ENCODE measurements around the gene IFIT1B. TPM values are rescaled to one million over a fixed set of nuclear protein-coding genes. Genes with fewer than 3 reads are reported as not detected.
"Not testable (repeated sequence)": the region's sequence is repeated elsewhere in the genome, so short reads cannot be mapped to it uniquely, and the experiment has no call there.

IFIT1B gene
- total and polyA plus RNA-seq, 10 of the 15 experiments (the other 5 are each of a cell fraction or from before 2014, with no cell fraction given), result 0.04 TPM; not detected in 9

DNA sequence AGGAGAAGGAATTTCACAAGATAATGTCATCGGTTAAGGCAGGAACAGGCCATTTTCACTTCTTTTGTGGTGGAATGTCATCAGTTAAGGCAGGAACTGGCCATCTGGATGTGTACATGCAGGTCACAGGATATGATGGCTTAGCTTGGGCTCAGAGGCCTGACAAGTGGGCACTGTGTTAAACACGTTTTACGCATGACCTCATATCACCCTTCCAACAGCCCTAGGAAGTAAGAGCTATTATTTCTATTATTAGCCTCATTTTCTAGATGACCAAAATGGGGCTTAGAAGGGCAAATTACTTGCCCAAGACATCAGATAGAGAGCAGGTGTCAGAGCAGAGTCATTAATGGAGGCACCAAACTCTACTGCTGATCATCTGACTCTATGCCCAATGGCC, 47.8 kb upstream of the IFIT1B start:
- 0 out of 2 replicates have a peak, but pooled peaks have one; percentile 31 for TF ChIP-seq NR2F1 (conservative IDR thresholded peaks at IDR 0.05)
- peak in 1 of 2 experiments; percentile 42; a peak in 2 of 4 replicates for TF ChIP-seq BHLHE40 (IDR thresholded peaks at IDR 0.05; ENCODE audit: borderline replicate concordance in 1 of 2, low read depth in 2 of 2, low read length in 1 of 2)
- 55% methylated on average over 3 of the region's 3 CpGs for WGBS (ENCODE audit: insufficient coverage, insufficient replicate concordance, low lambda C conversion rate, missing lambda C conversion rate)
- ATAC-seq; FAIRE-seq; H2AFZ ChIP-seq (ENCODE audit: control insufficient read depth, low read depth, low read length); H3K36me3 ChIP-seq (ENCODE audit: control insufficient read depth in 2 of 2, insufficient read depth in 2 of 2, low read length in 1 of 2); H3K27me3 ChIP-seq (replicated peaks in 1 of 2; ENCODE audit: control insufficient read depth in 2 of 2, insufficient read depth in 2 of 2, low read length in 1 of 2); intact Hi-C loops (cut with micrococcal nuclease; ENCODE audit: unreplicated experiment); BruUV-seq (replicated peaks); DNase-seq (ENCODE audit: low read depth, low spot score); in situ Hi-C loops (cut with MboI); H3K9me3 ChIP-seq (replicated peaks; ENCODE audit: control insufficient read depth, insufficient read depth, low read length); H4K20me1 ChIP-seq (ENCODE audit: control insufficient read depth, insufficient read depth): not testable (repeated sequence)
- peak overlapping the region; percentile 53; the same call in 1 of the 2 replicates for H3K9ac ChIP-seq (ENCODE audit: control insufficient read depth, insufficient read depth, low read length)
- RAD21 ChIA-PET (ENCODE audit: unreplicated experiment), result interaction anchor here (1.1 to 1.3 kb wide), 3 partner anchors 27 to 68 kb away, joined by 3 read pairs; no protein-coding TSS in a partner anchor
- peak overlapping the region; percentile 77 for H3K4me2 ChIP-seq (ENCODE audit: control insufficient read depth, insufficient read depth)
- POLR2A ChIA-PET, result interaction anchor here (1.0 to 1.2 kb wide), 3 partner anchors 38 to 91 kb away, joined by 3 to 5 read pairs (median 3); no protein-coding TSS in a partner anchor
- peaks cover 22% of the 10 kb centered on the region for H3K4me1 ChIP-seq (ENCODE audit: control insufficient read depth, insufficient read depth, low read length)
- H3K27ac ChIP-seq (ENCODE audit: control insufficient read depth, insufficient read depth), result peak overlapping the region; percentile 89
- SMC1A ChIA-PET (ENCODE audit: uncharacterized antibody, unreplicated experiment), result interaction anchor here (1.0 to 4.6 kb wide), 3 partner anchors 26 to 62 kb away, joined by 3 to 40 read pairs (median 3); partner anchors contain the start of genes IFIT1 and IFIT2
- peak overlapping the region; percentile 30; the same call in 1 of the 2 replicates for H3K4me3 ChIP-seq
- CTCF ChIA-PET, result interaction anchor here (1.1 kb wide), 1 partner anchor 28 kb away, joined by 4 read pairs; the partner anchor contains the start of gene IFIT2
- peaks cover 51% of the 10 kb centered on the region for H3K79me2 ChIP-seq (ENCODE audit: control insufficient read depth, insufficient read depth, low read length)

DNA sequence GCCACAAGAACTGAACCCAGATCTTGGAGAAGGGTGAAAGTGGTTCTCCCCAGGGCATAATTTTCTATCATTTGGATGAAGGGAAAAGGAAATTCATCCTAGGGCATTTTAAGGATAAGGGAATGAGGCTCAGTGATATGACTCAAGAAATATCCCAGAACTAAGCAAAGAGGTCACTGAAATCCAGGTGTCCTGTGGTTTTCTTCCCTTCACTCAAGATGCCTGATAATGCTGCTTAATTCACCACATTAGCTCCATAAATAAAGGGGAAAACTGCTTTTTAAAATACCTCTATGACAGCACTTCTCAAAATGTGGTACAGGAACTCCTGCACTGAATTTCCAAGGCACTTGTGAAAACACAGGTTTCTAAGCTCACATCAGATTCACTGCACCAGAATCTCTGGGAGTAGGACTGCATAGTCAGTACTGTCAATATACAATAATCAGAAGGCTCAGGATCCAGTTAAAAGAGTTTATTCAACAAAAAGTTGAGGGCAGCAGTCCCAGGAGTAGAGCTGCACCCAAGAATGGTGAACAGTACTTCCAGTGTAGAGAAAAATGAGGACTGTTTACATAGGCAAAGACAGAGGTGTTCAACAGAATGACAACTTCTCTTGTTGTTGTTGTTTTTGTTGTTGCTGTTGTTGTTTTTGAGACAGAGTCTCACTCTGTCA, 47.2 kb upstream of the IFIT1B start:
- peak overlapping the region; percentile 53; the same call in 1 of the 2 replicates for H3K9ac ChIP-seq (ENCODE audit: control insufficient read depth, insufficient read depth, low read length)
- no peaks in the 10 kb centered on the region for H4K20me1 ChIP-seq (ENCODE audit: control insufficient read depth, insufficient read depth)
- ChIA-PET RAD21 (ENCODE audit: unreplicated experiment) (interaction anchor here (0.7 to 1.3 kb wide), 3 partner anchors 27 to 79 kb away, joined by 3 read pairs; partner anchors contain the start of gene LIPA), CTCF (interaction anchor here (1.1 to 2.7 kb wide), 2 partner anchors 28 to 62 kb away, joined by 4 to 13 read pairs; partner anchors contain the start of genes IFIT1 and IFIT2), POLR2A (interaction anchor here (1.0 to 1.2 kb wide), 3 partner anchors 37 to 91 kb away, joined by 3 to 5 read pairs (median 3); no protein-coding TSS in a partner anchor), SMC1A (ENCODE audit: uncharacterized antibody, unreplicated experiment) (interaction anchor here (0.7 to 4.6 kb wide), 6 partner anchors 27 to 253 kb away, joined by 3 to 40 read pairs (median 3); partner anchors contain the start of genes IFIT1 and IFIT2)
- ATAC-seq (no peak), FAIRE-seq (no peak), DNase-seq (ENCODE audit: low read depth, low spot score) (no peak)
- H3K27me3 ChIP-seq (replicated peaks in 1 of 2; ENCODE audit: control insufficient read depth in 2 of 2, insufficient read depth in 2 of 2, low read length in 1 of 2), result no peaks in the 10 kb centered on the region
- H3K36me3 ChIP-seq (ENCODE audit: control insufficient read depth in 2 of 2, insufficient read depth in 2 of 2, low read length in 1 of 2), result no peaks in the 10 kb centered on the region
- intact Hi-C loops (cut with micrococcal nuclease; ENCODE audit: unreplicated experiment), result no loop called here
- no peak overlapping the region for H2AFZ ChIP-seq (ENCODE audit: control insufficient read depth, low read depth, low read length)
- in situ Hi-C loops (cut with MboI), result no loop called here
- TF ChIP-seq TCF12 (IDR thresholded peaks at IDR 0.05; ENCODE audit: low read depth, low read length) (no peak), HDAC2 (IDR thresholded peaks at IDR 0.05) (no peak), ZNF217 (IDR thresholded peaks at IDR 0.05) (no peak), JUNB (IDR thresholded peaks at IDR 0.05) (no peak)
- TF ChIP-seq, protein P1, sequence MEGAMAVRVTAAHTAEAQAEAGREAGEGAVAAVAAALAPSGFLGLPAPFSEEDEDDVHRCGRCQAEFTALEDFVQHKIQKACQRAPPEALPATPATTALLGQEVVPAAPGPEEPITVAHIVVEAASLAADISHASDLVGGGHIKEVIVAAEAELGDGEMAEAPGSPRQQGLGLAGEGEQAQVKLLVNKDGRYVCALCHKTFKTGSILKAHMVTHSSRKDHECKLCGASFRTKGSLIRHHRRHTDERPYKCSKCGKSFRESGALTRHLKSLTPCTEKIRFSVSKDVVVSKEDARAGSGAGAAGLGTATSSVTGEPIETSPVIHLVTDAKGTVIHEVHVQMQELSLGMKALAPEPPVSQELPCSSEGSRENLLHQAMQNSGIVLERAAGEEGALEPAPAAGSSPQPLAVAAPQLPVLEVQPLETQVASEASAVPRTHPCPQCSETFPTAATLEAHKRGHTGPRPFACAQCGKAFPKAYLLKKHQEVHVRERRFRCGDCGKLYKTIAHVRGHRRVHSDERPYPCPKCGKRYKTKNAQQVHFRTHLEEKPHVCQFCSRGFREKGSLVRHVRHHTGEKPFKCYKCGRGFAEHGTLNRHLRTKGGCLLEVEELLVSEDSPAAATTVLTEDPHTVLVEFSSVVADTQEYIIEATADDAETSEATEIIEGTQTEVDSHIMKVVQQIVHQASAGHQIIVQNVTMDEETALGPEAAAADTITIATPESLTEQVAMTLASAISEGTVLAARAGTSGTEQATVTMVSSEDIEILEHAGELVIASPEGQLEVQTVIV (IDR thresholded peaks at IDR 0.05; ENCODE audit: borderline replicate concordance, partially characterized antibody), result no peak
- H3K9me3 ChIP-seq (replicated peaks; ENCODE audit: control insufficient read depth, insufficient read depth, low read length), result no peaks in the 10 kb centered on the region
- no TSS peak for BruUV-seq (replicated peaks)
- peaks cover 58% of the 10 kb centered on the region for H3K79me2 ChIP-seq (ENCODE audit: control insufficient read depth, insufficient read depth, low read length)
- H3K4me2 ChIP-seq (ENCODE audit: control insufficient read depth, insufficient read depth), result peak overlapping the region; percentile 77
- peak overlapping the region; percentile 30; the same call in 1 of the 2 replicates for H3K4me3 ChIP-seq
- H3K4me1 ChIP-seq (ENCODE audit: control insufficient read depth, insufficient read depth, low read length), result peaks cover 22% of the 10 kb centered on the region
- H3K27ac ChIP-seq (ENCODE audit: control insufficient read depth, insufficient read depth), result peak overlapping the region; percentile 89
